ENCODE results near the gene ANKRD40CL.
A peak's percentile ranks its signal among the peaks of the same experiment; 100 is the strongest.
"Not testable (repeated sequence)": the region's sequence is repeated elsewhere in the genome, so short reads cannot be mapped to it uniquely, and the experiment has no call there.

The ANKRD40CL gene

DNA sequence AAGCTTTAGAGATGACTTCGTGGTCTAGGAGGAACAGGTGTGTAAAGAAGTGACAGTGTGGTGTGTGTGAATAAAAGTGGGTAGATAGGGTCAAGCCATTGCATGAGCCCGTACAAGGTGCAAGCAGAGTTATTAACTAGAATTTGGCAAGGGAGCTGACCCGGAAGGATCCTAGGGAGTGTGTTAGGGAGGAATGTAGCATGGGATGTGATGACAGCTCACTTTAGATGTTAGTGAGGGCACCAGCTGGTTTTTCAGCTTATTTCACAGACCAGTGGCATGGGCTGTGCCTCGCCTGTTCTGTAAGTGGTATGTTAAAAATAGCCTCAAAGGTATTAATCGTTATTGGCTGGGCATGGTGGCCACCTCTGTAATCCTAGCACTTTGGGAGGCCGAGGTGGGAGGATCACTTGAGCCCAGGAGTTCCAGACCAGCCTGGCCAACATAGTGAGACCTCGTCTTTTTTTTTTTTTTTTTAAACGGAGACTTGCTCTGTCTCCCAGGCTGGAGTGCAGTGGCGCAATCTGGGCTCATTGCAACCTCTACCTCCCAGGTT is 8.3 kb downstream of the ANKRD40CL start:
- DNase-seq (ENCODE audit: low read depth), result no peak

DNA sequence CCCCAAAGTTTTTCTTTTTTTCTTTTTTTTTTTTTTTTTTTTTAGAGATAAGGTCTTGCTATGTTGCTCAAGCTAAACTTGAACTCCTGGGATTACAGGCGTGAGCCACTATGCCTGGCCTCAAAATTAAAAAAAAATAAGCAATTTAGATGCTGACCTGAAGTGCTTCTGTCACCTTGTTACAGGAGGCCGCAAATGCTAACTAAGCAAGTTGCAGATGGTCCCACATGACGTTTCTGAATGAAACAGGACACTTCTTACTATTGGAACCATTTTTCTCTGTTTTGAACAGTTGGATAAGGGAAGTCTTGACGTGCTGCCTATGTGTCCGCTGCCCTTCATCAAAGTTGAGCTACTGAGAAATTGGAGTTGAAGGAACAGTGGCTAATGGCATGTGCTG is 8.8 kb downstream of the ANKRD40CL start:
- DNase-seq (ENCODE audit: low read depth), result no peak

DNA sequence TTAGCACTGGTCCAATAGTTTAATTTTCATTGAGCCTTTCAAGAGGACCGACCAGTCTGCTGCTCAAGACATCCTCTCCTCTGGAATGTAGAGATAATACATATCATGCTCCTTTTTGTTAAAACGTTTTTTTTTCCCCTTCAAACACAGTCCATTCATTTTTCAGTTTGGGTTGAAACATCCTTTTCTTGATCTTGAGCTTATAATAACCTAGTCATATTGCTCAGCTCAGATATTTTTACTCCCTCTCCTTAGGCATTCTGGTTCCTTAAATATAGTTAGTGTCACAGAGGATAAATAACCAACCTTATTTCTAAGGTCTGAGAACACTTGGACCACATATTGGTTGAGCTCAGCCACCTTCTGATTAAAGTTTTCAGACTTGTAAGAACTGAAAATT is 12.8 kb downstream of the ANKRD40CL start:
- DNase-seq (ENCODE audit: low read depth), result no peak

DNA sequence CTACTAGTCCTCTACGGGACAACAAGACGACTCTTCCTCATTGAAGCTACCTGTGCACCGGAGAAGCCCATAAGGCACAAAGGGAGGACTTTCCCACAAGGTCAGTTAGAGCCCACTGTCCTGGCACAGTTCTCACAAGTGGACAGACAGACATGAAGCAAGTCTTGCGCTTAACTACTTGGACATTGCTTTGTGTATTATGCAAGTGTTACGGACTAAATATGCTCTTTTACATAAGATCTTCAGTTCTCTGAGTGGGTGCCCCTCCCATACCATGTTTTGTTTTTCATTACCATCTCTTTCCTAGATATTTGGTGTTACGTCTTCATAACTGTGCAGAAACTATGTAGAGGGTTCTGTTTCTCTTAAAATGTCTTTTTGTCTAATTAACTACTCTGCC is 18.1 kb downstream of the ANKRD40CL start:
- no peak for DNase-seq (ENCODE audit: low read depth)

DNA sequence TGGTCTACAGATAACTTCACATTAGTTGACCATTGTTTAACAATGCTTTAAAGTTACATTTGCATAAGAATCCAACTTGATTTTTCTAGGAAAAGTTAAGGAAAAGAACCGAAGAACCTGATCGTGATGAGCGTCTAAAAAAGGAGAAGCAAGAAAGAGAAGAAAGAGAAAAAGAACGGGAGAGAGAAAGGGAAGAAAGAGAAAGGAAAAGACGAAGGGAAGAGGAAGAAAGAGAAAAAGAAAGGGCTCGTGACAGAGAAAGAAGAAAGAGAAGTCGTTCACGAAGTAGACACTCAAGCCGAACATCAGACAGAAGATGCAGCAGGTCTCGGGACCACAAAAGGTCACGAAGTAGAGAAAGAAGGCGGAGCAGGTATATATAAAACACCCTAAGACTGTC is 21.7 kb downstream of the ANKRD40CL start:
- no peak for DNase-seq (ENCODE audit: low read depth)

DNA sequence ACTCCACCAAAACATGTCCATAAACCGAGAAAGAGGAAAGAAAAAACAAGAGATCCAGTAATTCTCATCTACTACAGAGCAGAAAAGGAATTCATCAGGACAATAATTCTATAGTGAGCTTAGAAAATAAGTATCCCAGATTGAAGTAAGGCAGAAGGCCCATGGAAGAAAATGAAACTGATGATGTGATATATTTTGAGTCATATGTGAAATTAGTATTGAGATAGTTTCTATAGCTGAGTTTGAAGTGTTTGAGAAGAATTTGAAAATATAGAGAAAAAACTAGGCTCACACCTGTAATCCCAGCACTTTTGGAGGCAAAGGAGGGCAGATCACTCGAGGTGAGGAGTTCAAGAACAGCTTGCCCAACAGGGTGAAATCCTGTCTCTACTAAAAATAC is 28.2 kb downstream of the ANKRD40CL start:
- DNase-seq (ENCODE audit: low read depth), result no peak

DNA sequence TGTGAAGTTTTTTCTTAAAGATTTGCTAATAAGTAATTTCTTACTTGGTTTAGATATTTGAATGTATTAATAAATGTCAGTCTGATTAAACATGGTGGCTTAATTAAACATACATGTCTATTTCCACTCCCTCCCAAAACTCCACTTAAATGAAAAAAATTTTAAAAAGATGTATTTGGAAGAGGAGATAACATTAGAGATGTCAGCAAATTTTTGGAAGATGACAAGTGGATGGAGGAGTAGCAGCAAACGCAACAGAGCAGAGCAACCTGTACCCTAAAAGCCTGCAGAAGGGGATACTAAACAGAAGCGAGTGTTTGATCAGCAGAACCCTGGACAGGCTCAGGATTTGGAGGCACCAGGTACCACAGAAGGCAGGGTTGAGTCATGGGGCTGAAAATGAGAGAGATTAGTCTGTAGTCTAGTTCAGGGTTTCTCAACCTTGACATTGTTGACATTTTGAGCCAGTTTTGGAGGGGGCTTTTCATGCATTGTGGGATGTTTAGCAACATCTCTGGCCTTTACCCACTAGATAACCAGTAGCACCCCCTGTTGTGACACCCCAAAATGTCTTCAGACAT is 30.1 kb downstream of the ANKRD40CL start:
- no peak for DNase-seq (ENCODE audit: low read depth)

DNA sequence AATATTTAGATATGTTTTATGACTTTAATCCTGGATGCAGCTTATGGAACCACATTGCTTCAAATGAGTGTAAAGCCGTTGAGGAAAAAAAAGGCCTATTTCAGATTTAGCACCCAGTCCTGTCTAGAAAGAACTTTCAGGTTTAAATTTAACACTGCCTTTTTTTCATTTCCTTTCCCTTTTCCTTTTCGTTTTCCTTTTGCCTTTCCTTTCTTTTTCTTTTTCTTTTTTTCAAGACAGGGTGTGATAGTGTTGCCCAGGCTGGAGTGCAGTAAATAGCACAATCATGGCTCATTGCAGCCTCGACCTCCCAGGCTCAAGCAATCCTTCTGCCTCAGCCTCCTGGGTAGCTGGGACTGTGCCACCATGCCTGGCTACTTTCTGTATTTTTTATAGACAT is 32.0 kb downstream of the ANKRD40CL start:
- DNase-seq (ENCODE audit: low read depth), result no peak

DNA sequence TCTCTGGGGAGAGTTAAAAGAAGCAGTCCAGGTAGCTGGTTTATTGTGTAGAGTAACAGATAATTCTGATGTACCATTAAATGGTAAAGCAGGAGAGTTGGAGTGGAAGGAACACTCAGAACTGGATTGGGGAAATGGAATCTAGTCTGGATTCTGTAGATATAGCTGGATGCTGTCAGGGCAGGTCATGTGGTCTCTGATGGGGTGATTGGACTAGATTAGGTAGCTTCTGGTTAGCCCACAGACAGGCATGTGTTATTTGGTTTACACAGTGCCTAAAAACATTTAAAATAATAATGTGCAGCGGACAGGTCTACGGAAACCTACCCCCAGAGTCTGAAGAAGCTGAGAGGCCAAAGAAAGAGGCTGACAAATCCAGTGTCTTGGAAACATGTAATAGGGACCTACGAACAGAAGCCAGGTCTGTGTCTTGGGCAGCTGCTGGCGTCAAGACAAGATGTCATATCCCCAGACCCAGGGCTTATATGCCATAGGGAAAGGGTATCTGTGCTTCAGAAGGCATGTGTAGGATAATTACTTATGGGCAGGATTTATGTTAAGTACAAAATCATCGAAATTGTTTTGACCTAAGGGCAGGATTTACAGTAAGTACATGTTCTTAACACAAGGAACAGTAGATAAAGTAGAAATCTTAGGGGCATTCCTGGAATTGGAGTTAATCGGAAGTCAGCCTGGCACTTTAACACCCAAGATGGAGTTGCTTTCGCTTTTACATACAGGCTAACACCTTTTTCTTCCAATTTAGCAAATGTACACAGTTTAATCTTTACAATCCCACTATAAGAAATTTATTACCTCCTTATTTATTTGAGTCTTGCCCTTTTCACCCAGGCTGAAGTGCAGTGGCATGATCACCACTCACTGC is 35.5 kb downstream of the ANKRD40CL start:
- DNase-seq (ENCODE audit: low read depth), result no peak

DNA sequence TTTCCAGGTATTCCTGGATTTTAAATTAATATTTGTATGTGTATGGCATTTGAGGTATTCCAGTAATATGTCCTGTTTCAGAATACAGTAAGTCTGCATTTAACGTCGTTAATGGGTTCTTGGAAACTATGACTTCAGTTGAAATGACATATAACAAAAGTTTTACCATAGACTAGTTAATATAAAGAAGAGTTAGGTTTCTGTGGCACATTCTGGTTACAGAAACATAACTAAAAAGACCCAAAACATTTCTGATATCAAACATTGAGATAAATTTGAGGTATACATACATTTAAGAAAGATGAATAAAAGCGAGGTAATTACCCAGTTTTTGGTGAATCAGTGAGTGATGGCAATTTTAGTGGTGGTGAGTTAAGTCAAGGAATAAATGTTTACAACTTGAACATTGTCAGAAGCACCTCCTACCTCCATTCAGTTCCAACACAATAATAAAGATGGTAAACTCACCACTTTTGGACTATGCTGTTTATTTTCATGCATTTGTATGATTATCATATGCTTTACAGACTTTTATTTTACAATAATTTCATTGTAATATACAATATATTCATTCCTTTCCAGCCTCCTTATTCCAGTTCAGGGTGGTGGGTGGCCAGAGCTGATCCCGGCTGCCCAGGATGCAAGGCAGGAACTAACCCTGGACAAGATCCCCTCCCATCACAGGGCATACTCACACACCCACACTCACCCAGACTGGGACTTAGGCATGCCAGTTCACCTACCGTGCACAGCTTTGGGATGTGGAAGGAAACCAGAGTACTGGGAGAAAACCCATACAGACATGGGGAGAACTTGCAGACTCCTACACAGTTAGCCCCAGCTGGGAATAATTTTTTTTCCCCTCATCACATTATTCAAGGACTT is 38.2 kb downstream of the ANKRD40CL start:
- DNase-seq (ENCODE audit: low read depth), result no peak

DNA sequence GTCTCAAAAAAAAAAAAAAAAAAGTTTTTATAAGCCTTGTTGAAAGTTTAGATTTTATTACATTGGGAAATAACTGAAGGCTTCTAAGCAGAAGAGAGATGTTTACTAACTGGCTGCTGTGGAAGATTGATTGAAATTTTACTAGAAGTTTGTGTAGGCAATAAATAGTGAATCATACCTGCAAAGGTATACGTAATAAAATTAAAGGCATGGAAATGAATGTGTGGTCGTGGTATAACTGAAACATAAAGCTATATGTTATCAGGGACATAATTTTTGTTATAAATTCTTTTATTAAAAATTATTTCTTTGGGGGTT is 39.2 kb downstream of the ANKRD40CL start:
- DNase-seq (ENCODE audit: low read depth), result no peak

DNA sequence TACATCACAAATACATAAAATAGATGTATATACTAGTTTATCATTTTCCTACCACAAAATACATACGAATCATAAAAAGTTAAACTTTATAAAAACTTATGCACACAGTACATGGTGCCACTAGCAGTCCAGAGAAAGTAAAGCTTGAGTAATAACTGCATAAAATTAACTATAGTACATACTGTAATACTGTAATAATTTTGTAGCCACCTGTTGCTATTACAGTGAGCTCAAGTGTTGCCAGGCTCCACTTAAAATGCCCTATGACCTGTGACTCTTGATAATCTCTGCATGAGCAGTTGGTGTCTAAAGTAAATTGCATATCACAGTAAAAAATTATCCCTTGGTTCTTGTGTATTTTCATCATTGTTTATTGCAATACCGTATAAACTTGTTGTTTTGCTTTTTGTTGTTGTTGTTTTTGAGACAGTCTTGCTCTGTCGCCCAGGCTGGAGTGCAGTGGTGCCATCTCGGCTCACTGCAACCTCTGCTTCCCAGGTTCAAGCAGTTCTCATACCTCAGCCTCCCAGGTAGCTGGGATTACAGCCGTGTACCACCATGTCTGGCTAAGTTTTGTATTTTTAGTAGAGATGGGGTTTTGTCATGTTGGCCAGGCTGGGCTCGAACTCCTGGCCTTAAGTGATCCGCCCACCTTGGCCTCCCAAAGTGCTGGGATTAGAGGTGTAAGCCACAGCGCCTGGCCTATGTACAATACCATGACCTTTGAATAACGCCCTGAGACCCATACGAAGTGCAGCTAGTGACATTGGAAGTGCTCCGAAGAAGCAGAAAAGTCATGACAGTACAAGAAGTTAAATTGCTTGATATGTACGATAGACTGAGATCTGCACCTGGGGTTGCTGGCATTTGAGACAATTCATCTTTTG is 41.3 kb downstream of the ANKRD40CL start:
- no peak for DNase-seq (ENCODE audit: low read depth)

DNA sequence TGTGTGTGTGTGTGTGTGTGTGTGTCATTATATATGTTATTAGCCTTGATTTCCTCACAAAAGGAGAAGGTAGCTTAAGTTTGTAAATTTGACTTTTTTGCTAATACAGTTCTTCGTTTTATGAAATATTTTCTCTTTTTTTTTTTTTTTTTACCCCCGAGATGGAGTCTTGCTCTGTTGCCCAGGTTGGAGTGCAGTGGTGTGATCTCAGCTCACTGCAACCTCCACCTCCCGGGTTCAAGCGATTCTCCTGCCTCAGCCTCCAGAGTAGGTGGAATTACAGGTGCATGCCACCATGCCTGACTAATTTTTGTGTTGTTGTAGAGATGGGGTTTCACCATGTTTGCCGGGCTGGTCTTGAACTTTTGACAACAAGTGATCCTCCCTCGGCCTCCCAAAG is 42.7 kb downstream of the ANKRD40CL start:
- not testable (repeated sequence) for DNase-seq (ENCODE audit: low read depth)

DNA sequence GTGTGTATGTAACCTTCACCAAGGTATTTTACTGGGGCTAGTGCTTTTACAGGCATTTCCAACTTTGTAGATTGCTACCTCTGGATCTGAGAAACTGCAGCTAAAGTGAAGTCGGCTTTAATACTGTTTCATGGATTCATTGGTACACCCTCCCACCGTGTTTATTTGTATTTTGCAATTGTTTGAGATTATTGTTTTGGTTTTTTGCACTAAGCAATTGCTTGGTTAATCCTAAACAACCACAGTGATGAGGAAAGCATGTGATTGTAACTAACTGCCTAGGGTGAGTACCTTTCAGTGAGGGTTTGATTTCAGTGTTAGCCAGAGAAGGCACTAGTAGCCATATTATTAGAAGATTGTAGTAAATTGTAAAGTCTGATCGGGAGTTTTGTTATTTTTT is 44.6 kb downstream of the ANKRD40CL start:
- no peak for DNase-seq (ENCODE audit: low read depth)

DNA sequence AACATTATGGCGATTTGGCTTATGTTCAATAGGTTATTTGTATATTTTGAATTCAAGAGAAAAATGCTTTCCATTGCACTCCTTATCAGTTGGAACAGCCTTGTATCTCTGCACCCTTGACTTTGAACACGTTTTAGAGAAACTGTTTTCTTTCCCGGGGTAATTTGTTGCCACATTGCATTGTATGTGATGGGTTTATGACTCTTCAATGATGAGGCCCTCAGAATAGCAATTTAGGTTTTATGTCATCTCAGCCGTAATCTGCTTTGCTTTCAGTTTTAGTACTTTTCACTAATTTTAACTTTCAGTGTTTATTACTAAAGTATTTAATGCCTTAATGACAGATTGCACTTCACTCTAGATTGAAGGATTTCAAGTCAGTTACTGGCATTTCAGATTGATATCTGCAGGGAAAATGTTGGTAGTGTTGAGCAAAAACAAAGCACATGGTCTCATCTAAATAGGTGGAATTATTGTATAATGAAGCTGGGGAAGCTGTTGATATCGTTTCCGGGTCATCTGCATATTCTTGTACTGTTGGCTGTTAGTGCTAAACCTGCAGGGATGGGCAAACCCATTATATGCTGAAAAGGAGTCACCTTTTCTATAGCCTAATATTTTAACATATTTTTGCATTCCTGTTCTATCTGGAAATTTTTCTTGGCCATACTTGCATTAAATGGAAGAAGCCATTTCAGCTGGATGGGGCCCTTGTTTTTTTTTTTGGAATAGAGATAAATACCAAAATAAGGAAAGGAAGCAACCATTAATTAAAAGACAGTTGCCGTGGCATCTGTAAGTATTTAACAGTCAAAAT is 45.9 kb downstream of the ANKRD40CL start:
- no peak for DNase-seq (ENCODE audit: low read depth)

DNA sequence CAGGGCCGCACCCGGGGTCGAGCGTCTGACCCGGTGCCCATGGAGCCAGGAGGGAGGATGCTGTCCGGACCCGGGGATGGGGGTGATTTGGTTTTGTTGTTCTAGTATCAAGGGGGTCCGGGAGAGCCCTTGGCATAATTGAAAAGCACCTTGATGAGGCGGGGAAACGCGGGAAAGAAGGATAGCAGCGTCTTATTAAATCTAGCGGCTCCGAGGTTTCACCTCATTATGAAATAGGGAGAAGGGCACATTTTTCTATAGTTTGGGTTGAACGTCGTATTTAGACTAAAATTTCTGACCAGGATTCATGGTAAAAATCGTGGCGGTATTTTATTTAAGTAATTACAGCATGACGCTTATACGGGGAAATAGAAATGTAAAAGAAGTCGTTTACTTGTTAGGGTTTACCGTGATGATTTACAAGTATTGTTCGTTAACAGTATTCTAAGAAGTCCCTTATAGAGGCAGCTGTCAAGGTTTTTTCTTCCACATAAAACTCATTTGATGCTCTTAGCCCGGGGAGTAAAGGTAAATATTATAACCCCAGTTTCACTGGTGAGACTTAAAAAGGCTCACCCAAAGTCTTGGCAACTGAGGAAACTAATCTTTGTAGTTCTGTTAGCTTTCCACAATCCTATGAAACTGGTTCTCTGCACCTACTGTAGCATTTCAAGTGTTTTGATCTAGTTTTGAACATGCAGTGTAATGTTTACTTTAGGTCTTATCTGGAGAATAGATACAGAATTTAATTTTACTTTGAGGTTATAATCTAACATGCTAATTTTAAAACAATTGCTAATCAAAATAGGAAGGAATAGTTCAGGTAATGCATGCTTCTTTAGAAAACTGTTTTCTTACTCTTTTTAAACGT is 47.2 kb downstream of the ANKRD40CL start:
- no peak for DNase-seq (ENCODE audit: low read depth)

DNA sequence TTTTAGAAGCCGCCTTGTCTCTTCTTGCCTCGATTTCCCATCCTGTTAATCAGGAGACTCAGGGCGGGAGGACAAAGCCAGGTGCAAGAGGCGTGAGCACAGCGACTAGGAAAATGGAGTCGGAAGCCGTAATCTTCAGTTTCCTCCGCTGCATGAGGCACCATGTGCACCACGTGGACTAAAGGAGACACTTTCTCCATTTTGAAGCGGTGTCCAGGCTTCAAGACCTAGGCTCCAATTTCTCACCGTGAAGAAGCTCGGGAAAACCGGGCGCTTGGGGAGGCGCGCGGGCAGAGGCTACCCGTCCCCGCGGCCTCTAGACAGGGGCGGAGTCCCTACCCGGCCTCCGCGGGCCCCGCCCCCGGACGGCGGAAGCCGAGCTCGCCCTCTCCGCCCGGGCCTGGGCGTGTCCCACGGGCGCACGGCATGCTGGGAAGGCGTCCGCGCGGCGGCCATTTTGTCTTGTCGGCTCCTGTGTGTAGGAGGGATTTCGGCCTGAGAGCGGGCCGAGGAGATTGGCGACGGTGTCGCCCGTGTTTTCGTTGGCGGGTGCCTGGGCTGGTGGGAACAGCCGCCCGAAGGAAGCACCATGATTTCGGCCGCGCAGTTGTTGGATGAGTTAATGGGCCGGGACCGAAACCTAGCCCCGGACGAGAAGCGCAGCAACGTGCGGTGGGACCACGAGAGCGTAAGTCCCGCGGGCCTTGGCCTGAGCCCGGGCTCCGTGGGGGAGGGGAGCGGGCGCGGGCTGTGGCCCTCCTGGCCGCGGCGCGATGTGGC is 48.0 kb downstream of the ANKRD40CL start, which contains the start of gene LUC7L3:
LUC7L3 (plus strand) TSS at position 460 of the 780 bp plus-strand sequence; CDS start at position 590, 130 bp downstream.
- DNase-seq (ENCODE audit: low read depth), result peak; percentile 85

DNA sequence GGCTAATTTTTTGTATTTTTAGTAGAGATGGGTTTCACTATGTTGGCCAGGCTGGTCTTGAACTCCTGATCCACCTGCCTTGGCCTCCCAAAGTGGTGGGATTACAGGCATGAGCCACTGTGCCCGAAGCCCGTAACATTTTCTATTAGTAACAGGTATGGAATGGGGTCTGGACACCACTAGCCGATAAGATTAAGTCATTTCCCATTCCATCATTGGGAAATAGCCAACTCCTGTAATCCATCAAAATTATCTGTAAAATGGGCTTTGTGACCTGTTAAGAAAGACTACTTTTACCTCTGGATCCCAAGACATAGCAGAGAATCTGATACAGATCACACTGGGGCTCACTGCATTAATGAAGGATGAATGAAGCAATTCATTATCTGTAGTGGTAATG is 51.8 kb downstream of the ANKRD40CL start:
- no peak for DNase-seq (ENCODE audit: low read depth)

DNA sequence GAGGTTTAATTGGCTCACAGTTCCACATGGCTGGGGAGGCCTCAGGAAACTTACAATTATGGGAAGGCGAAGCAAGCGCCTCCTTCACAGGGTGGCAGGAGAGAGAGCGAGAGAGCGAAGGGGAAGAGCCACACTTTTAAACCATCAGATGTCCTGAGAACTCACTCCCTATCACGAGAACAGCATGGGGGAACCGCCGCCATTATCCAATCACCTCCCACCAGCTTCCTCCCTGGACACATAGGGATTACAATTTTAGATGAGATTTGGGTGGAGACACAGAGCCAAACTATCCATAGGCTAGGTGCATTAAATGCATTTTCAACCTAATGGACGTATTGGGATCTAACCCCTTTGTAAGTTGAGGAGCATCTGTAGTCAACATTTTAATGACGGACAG is 54.7 kb downstream of the ANKRD40CL start:
- DNase-seq (ENCODE audit: low read depth), result no peak
